ENCODE data around the gene EBF4. TPM values are rescaled to one million over a fixed set of nuclear protein-coding genes. Genes with fewer than 3 reads are reported as not detected.

The EBF4 gene
- total and polyA plus RNA-seq, 2 of the 8 experiments (the other 6 are each of a cell fraction or from before 2014, with no cell fraction given) = 1.2 to 2.9 TPM

- H3K4me3 ChIP-seq (ENCODE audit: extremely low read depth in 1 of 4, insufficient read depth in 2 of 4, low read depth in 3 of 4, low read length in 4 of 4) = peak overlapping the region; percentile 33 to 62 (median 44)
- H3K79me1 ChIP-seq (ENCODE audit: low read depth, low read length) = no peaks in the 10 kb centered on the region
- peak overlapping the region; percentile 78 to 96 for H3K4me2 ChIP-seq (ENCODE audit: insufficient read depth in 1 of 2, low read depth in 2 of 2, low read length in 2 of 2)
- no peak overlapping the region for H2BK120ac ChIP-seq (replicated peaks; ENCODE audit: low read depth, low read length)
- H3K9ac ChIP-seq (replicated peaks in 1 of 4; ENCODE audit: extremely low read depth in 1 of 4, low read depth in 3 of 4, low read length in 3 of 4) = no peak overlapping the region
- H2BK5ac ChIP-seq (ENCODE audit: low read depth, low read length) = no peak overlapping the region
- H4K20me1 ChIP-seq (replicated peaks in 1 of 2; ENCODE audit: control insufficient read depth in 1 of 2, insufficient read depth in 2 of 2, low read length in 2 of 2) = peaks cover 2% of the 10 kb centered on the region in 2 experiments
- ChIA-PET POLR2A (ENCODE audit: partially characterized antibody) (interaction anchor here (1.1 kb wide), 2 partner anchors 94 to 293 kb away, joined by 4 to 5 read pairs; partner anchors contain the start of gene MRPS26), CTCF (ENCODE audit: partially characterized antibody) (interaction anchor here (0.6 to 9.0 kb wide), 41 partner anchors 9 to 333 kb away, joined by 3 to 151 read pairs (median 4); partner anchors contain the start of genes C20orf141, CPXM1, EBF4 and PCED1A)
- WGBS, 2 experiments (ENCODE audit: extremely low coverage in 1 of 2, insufficient coverage in 1 of 2, insufficient read length in 1 of 2, insufficient replicate concordance in 2 of 2, low coverage in 1 of 2, low lambda C conversion rate in 2 of 2, missing lambda C conversion rate in 1 of 2) = 15% methylated on average over 34 of the region's 47 CpGs; no CpG with 5 or more reads in 1 of the 2 experiments
- H2BK15ac ChIP-seq (ENCODE audit: low read length) = no peak overlapping the region
- DNase-seq (ENCODE audit: low read depth in 1 of 2, low spot score in 2 of 2) (peak; percentile 29 to 89), FAIRE-seq (no peak)
- H3K14ac ChIP-seq (ENCODE audit: insufficient read length) = no peak overlapping the region
- no peak overlapping the region for H3K23ac ChIP-seq (ENCODE audit: insufficient read length)
- no peak overlapping the region for H4K91ac ChIP-seq (replicated peaks; ENCODE audit: insufficient read length, low read length)
- H2BK20ac ChIP-seq (ENCODE audit: low read length) = peak overlapping the region; percentile 72; the same call in 1 of the 2 replicates
- 0 out of 2 replicates have a peak overlapping the region, but pooled peaks have one; percentile 17 for H2BK12ac ChIP-seq (ENCODE audit: low read depth, low read length)
- H3K4me1 ChIP-seq (replicated peaks in 1 of 4; ENCODE audit: control insufficient read depth in 3 of 4, insufficient read depth in 4 of 4, low read length in 3 of 4) = peaks cover 2 to 38% (median 25%) of the 10 kb centered on the region in 4 experiments
- no peaks in the 10 kb centered on the region for H3K79me2 ChIP-seq (ENCODE audit: control insufficient read depth in 1 of 2, insufficient read depth in 2 of 2, low read length in 2 of 2)
- no peak overlapping the region for H4K5ac ChIP-seq (ENCODE audit: insufficient read length, low read depth, low read length)
- no peaks in the 10 kb centered on the region for H3K9me3 ChIP-seq (ENCODE audit: insufficient read depth in 2 of 2, low read depth in 1 of 2, low read length in 1 of 2)
- H3K27me3 ChIP-seq (replicated peaks in 1 of 4; ENCODE audit: control insufficient read depth in 3 of 4, extremely low read depth in 1 of 4, insufficient read depth in 3 of 4, low read length in 3 of 4) = peaks cover 39 to 64% (median 61%) of the 10 kb centered on the region in 4 experiments
- H2AFZ ChIP-seq (ENCODE audit: low read length) = no peak overlapping the region
- no peak overlapping the region for H3K4ac ChIP-seq (replicated peaks; ENCODE audit: insufficient read length, low read depth, low read length)
- no peak overlapping the region; the same call in 1 of the 2 replicates for H4K8ac ChIP-seq (ENCODE audit: extremely low read depth, insufficient read depth, low read length)
- H3K36me3 ChIP-seq (ENCODE audit: control insufficient read depth in 2 of 4, insufficient read depth in 4 of 4, low read length in 3 of 4) = peaks cover 0 to 3% (median 0%) of the 10 kb centered on the region in 4 experiments; a peak in 1 of 8 replicates
- no peak overlapping the region for H3K27ac ChIP-seq (ENCODE audit: low read depth, low read length)
- H3K56ac ChIP-seq (replicated peaks; ENCODE audit: insufficient read length, low read depth, low read length) = no peak overlapping the region
- no peak overlapping the region; the same call in 1 of the 2 replicates for H3K18ac ChIP-seq (ENCODE audit: extremely low read depth, low read length)
- H3K23me2 ChIP-seq (ENCODE audit: low read depth, low read length) = peaks cover 20% of the 10 kb centered on the region; the same call in 1 of the 2 replicates
- peak overlapping the region; percentile 79; the same call in 1 of the 2 replicates for H2AK5ac ChIP-seq (ENCODE audit: low read depth, low read length)
- TF ChIP-seq POU5F1 (IDR thresholded peaks at IDR 0.05; ENCODE audit: low read depth, low read length) (no peak), RXRA (IDR thresholded peaks at IDR 0.05; ENCODE audit: insufficient read depth, low read depth, low read length) (no peak), CTCF (IDR thresholded peaks at IDR 0.05; ENCODE audit: control extremely low read depth in 1 of 3, insufficient read depth in 1 of 3, low read depth in 1 of 3, low read length in 3 of 3) (peak; percentile 79 to 91 (median 81)), ASH2L (IDR thresholded peaks at IDR 0.05; ENCODE audit: low read length) (peak; percentile 55), ATF2 (IDR thresholded peaks at IDR 0.05; ENCODE audit: low read length) (no peak), POLR2AphosphoS5 (IDR thresholded peaks at IDR 0.05; ENCODE audit: low read depth, low read length) (no peak)
Observed at GRCh38 chr20:2752567-2753460, 60.2 kb downstream of the EBF4 start.

Data from H1 (cell line).